ENCODE data around the gene ITLN2. TPM values are rescaled to one million over a fixed set of nuclear protein-coding genes. Genes with fewer than 3 reads are reported as not detected.

ITLN2 gene
- total and polyA plus RNA-seq, 2 of the 8 experiments (the other 6 are each of a cell fraction or from before 2014, with no cell fraction given) = 4.7 to 6.3 TPM

- no peak overlapping the region for H2AFZ ChIP-seq (ENCODE audit: low read length)
- no peaks in the 10 kb centered on the region for H3K79me1 ChIP-seq (ENCODE audit: low read depth, low read length)
- no peaks in the 10 kb centered on the region for H3K79me2 ChIP-seq (ENCODE audit: control insufficient read depth in 1 of 2, insufficient read depth in 2 of 2, low read length in 2 of 2)
- H3K56ac ChIP-seq (replicated peaks; ENCODE audit: insufficient read length, low read depth, low read length) = no peak overlapping the region
- no peak overlapping the region for H3K23ac ChIP-seq (ENCODE audit: insufficient read length)
- H4K91ac ChIP-seq (replicated peaks; ENCODE audit: insufficient read length, low read length) = no peak overlapping the region
- no peak overlapping the region for H3K4ac ChIP-seq (replicated peaks; ENCODE audit: insufficient read length, low read depth, low read length)
- H3K9ac ChIP-seq (replicated peaks in 1 of 4; ENCODE audit: extremely low read depth in 1 of 4, low read depth in 3 of 4, low read length in 3 of 4) = no peak overlapping the region
- H3K36me3 ChIP-seq (ENCODE audit: control insufficient read depth in 2 of 4, insufficient read depth in 4 of 4, low read length in 3 of 4) = peaks cover 10 to 26% (median 12%) of the 10 kb centered on the region in 4 experiments
- H3K4me3 ChIP-seq (ENCODE audit: extremely low read depth in 1 of 4, insufficient read depth in 2 of 4, low read depth in 3 of 4, low read length in 4 of 4) = no peak overlapping the region
- no peak overlapping the region for H3K4me2 ChIP-seq (ENCODE audit: insufficient read depth in 1 of 2, low read depth in 2 of 2, low read length in 2 of 2)
- H2BK12ac ChIP-seq (ENCODE audit: low read depth, low read length) = no peak overlapping the region
- H4K8ac ChIP-seq (ENCODE audit: extremely low read depth, insufficient read depth, low read length) = no peak overlapping the region
- H3K9me3 ChIP-seq (ENCODE audit: insufficient read depth in 2 of 2, low read depth in 1 of 2, low read length in 1 of 2) = no peaks in the 10 kb centered on the region
- peaks cover 0 to 3% of the 10 kb centered on the region in 2 experiments for H4K20me1 ChIP-seq (replicated peaks in 1 of 2; ENCODE audit: control insufficient read depth in 1 of 2, insufficient read depth in 2 of 2, low read length in 2 of 2)
- H2BK20ac ChIP-seq (ENCODE audit: low read length) = no peak overlapping the region
- POLR2A ChIA-PET (ENCODE audit: partially characterized antibody) = interaction anchor here (0.7 to 2.2 kb wide), 3 partner anchors 11 to 12 kb away, joined by 3 to 5 read pairs (median 3); no protein-coding TSS in a partner anchor
- FAIRE-seq = no peak
- CTCF ChIA-PET (ENCODE audit: partially characterized antibody) = interaction anchor here (0.7 to 1.1 kb wide), 3 partner anchors 9 to 123 kb away, joined by 3 to 4 read pairs (median 3); no protein-coding TSS in a partner anchor
- 95% methylated on average over 14 of the region's 14 CpGs; no CpG with 5 or more reads in 1 of the 2 experiments for WGBS, 2 experiments (ENCODE audit: extremely low coverage in 1 of 2, insufficient coverage in 1 of 2, insufficient read length in 1 of 2, insufficient replicate concordance in 2 of 2, low coverage in 1 of 2, low lambda C conversion rate in 2 of 2, missing lambda C conversion rate in 1 of 2)
- H2BK15ac ChIP-seq (ENCODE audit: low read length) = no peak overlapping the region
- no peak overlapping the region for H2BK5ac ChIP-seq (ENCODE audit: low read depth, low read length)
- H2AK5ac ChIP-seq (ENCODE audit: low read depth, low read length) = no peak overlapping the region
- H3K14ac ChIP-seq (ENCODE audit: insufficient read length) = no peak overlapping the region
- no peak overlapping the region for H3K18ac ChIP-seq (ENCODE audit: extremely low read depth, low read length)
- peaks cover 0 to 5% (median 3%) of the 10 kb centered on the region in 4 experiments; a peak in 3 of 7 replicates for H3K4me1 ChIP-seq (replicated peaks in 1 of 4; ENCODE audit: control insufficient read depth in 3 of 4, insufficient read depth in 4 of 4, low read length in 3 of 4)
- no peak overlapping the region for H3K27ac ChIP-seq (ENCODE audit: low read depth, low read length)
- H3K27me3 ChIP-seq (replicated peaks in 1 of 4; ENCODE audit: control insufficient read depth in 3 of 4, extremely low read depth in 1 of 4, insufficient read depth in 3 of 4, low read length in 3 of 4) = no peaks in the 10 kb centered on the region
- H3K23me2 ChIP-seq (ENCODE audit: low read depth, low read length) = no peaks in the 10 kb centered on the region
- H4K5ac ChIP-seq (ENCODE audit: insufficient read length, low read depth, low read length) = no peak overlapping the region
- no peak for DNase-seq (ENCODE audit: low read depth in 1 of 2, low spot score in 2 of 2)
- H2BK120ac ChIP-seq (replicated peaks; ENCODE audit: low read depth, low read length) = no peak overlapping the region
- TF ChIP-seq ATF3 (IDR thresholded peaks at IDR 0.05; ENCODE audit: insufficient read depth, low read depth, low read length) (no peak), SP1 (IDR thresholded peaks at IDR 0.05; ENCODE audit: low read depth, low read length) (no peak), ASH2L (IDR thresholded peaks at IDR 0.05; ENCODE audit: low read length) (no peak), EP300 (IDR thresholded peaks at IDR 0.05; ENCODE audit: borderline replicate concordance in 1 of 2, low read depth in 2 of 2, low read length in 2 of 2) (no peak), RNF2 (IDR thresholded peaks at IDR 0.05; ENCODE audit: borderline replicate concordance, low read depth, low read length, missing control alignments, poor library complexity, severe bottlenecking) (no peak), TAF1 (IDR thresholded peaks at IDR 0.05; ENCODE audit: low read depth, low read length) (no peak), CTCF (IDR thresholded peaks at IDR 0.05; ENCODE audit: control extremely low read depth in 1 of 3, insufficient read depth in 1 of 3, low read depth in 1 of 3, low read length in 3 of 3) (no peak), POU5F1 (IDR thresholded peaks at IDR 0.05; ENCODE audit: low read depth, low read length) (no peak), CHD1 (IDR thresholded peaks at IDR 0.05; ENCODE audit: low read depth, low read length) (no peak)
These were observed 39.1 kb upstream of the ITLN2 start for GRCh38 chr1:160993544-160994193.

All from H1 (cell line).